ENCODE measurements around the gene FTCD. TPM values are rescaled to one million over a fixed set of nuclear protein-coding genes. Genes with fewer than 3 reads are reported as not detected.

Gene FTCD, protein sequence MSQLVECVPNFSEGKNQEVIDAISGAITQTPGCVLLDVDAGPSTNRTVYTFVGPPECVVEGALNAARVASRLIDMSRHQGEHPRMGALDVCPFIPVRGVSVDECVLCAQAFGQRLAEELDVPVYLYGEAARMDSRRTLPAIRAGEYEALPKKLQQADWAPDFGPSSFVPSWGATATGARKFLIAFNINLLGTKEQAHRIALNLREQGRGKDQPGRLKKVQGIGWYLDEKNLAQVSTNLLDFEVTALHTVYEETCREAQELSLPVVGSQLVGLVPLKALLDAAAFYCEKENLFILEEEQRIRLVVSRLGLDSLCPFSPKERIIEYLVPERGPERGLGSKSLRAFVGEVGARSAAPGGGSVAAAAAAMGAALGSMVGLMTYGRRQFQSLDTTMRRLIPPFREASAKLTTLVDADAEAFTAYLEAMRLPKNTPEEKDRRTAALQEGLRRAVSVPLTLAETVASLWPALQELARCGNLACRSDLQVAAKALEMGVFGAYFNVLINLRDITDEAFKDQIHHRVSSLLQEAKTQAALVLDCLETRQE
- not detected in 2 replicates for total RNA-seq

DNA sequence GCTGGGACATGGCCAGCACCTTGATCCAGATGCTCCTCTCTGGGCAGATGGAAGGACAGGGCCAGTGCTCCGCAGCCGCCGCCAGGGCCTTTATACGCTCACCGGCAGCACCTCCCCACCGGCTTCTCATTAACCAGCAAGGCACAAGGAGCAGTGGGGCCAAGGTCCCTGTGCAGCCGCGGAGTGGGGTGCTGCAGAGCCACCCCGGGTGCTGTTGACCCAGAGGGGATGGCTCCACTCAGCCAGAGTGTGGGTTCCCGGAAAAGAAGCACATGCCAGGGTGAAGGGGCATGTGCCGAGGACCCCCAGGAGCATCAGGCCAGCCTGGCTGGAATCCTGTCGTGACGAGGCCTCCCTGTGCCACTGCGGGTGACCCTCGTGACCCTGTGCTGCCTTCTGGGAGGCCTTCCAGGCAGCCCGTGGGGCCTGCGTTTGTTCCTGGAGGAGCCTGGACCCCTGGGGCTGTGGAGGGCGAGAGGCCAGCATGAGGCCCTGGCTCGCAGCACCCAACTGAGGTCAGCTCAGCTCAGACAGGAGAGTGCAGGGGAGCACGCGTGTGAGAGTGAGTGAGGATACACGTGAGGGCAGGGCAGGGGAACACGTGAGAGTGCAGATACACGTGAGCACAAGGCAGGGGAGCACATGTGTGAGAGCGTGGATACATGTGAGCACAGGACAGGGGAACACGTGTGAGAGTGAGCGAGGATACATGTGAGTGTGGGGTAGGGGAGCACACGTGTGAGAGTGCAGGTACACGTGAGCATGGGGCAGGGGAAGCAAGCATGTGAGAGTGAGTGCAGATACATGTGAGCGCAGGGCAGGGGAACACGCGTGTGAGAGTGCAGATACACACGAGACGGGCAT, at the start of gene FTCD:
FTCD (minus strand) TSS at position 66 of the 864 bp plus-strand sequence; CDS start at position 10, 56 bp downstream.

DNA sequence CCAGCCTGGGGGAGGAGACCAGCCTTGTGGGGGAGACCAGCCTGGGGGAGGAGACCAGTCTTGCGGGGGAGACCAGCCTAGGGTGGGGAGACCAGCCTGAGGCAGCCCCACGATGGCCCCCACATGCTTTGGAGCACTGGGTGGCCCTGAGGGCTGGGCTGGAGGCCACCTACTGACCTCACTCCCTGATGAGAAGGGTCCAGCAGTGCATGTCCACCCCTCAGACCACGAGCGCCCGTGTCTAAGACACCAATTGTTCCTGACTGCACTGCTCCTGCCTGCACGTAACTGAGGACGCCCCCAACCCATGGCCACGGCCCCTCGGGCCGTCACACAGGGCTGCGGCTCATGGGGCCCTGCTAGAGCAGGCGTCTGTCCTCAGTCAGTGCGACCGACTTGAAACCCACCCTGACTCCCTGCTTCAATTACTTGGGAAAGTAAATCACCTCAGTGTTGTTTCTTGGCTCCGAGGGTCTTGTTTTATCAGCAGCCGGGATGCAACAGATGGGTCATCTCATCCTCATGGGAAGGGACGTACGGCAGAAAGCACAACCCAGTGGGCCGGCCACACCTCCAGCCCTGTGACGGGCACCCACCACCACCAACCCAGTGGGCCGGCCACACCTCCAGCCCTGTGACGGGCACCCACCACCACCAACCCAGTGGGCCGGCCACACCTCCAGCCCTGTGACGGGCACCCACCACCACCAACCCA, 28.7 kb upstream of the FTCD start, which contains the start of gene SPATC1L:
SPATC1L (minus strand) TSS at position 550 of the 715 bp plus-strand sequence. CDS start 1,643 bp downstream, outside the sequence.

DNA sequence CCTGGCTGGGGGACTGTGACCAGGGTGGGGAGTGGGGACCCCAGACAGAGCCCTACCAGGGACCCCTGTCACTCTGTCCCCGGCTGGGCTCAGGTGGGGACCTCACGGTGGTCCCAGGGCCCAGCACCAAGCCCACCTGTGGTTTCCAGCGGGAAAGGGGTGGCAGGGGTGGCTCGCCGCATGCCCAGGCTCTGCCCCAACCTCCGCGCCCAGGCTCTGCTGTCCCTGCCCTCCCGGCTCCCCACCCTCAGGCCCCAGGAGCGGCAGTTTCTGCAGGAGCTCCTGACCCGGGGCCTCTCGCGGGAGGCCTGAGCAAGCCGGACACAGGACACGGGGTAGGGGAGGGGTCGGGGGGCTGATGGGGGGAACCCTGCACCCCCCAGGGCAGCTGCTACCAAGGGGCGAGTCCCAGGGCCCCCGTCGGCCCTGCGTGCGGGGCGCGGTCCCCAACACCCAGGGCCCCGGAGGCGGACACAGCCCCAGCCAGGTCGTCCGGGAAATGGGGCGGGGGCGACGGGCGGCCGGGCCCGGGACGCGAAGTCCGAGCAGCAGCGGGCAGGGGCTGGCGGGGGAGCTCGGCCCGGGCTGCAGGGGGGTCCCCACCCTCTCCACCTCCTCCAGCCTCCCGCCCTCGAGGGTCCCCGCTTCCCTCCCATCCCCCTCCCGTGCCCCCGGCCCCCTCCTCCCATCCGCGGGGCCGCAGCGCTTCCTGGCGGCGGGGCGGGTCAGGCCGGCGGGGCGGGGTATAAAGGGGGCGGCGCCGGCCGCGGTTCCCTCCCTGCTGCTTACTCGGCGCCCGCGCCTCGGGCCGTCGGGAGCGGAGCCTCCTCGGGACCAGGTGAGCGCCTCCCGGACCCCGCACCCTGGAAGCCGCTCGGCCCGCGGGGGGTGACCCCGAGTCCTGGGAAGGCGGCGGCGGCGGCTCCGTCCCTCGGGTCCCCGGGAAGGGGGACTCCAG, 57.8 kb downstream of the FTCD start, which contains the start of gene COL6A2:
COL6A2 (plus strand) TSS at position 777 of the 958 bp plus-strand sequence.

Other genes with a start within 250 kb of the FTCD start
- 2,467 and 3,941 TPM in 2 replicates for gene COL6A1, start 173.8 kb downstream of the FTCD start, total RNA-seq
- 1,807 and 2,776 TPM in 2 replicates for gene COL6A2, start 57.5 kb downstream of the FTCD start, total RNA-seq
- gene SPATC1L, start 28.9 kb upstream of the FTCD start, total RNA-seq: 20.4 and 20.9 TPM in 2 replicates
- 63.7 and 116 TPM in 2 replicates for gene LSS, start 73.2 kb upstream of the FTCD start, total RNA-seq
- gene MCM3AP, start 130.0 kb upstream of the FTCD start, total RNA-seq: 34.5 and 50.7 TPM in 2 replicates
- gene YBEY, start 130.8 kb upstream of the FTCD start, total RNA-seq: 24.9 and 31.1 TPM in 2 replicates
- 2.0 and 2.6 TPM in 2 replicates for gene C21orf58, start 168.3 kb upstream of the FTCD start, total RNA-seq
- 9.9 and 16.1 TPM in 2 replicates for gene PCNT, start 168.6 kb upstream of the FTCD start, total RNA-seq

All from cardiac atrium fibroblast (primary cell).